Stomach (tissue), 9 donors: ENCODE data around the gene ABCC1. TPM values are rescaled to one million over a fixed set of nuclear protein-coding genes. Genes with fewer than 3 reads are reported as not detected.

Experiments used
- DNase-seq, 2 donors: peaks; one replicate each; pipeline versions ENCODE4 v3.0.0 to v3.0.0-alpha.2; 2013 to 2019
- H3K27ac ChIP-seq, 5 donors: fragments of 200-600 bp in 4 of 5; sonication (generic) in 4 of 5; one replicate each; pipeline ENCODE4 v1.5.1; 2013 to 2019; ENCODE audit warnings: mild to moderate bottlenecking in 1 of 5, moderate library complexity in 1 of 5
- H3K27me3 ChIP-seq, 3 donors: fragments of 200-600 bp; sonication (generic); one replicate each; pipeline ENCODE4 v1.5.1; 2017 to 2019; ENCODE audit warnings: mixed run types in 1 of 3
- H3K36me3 ChIP-seq, 4 donors: fragments of 200-600 bp; sonication (generic); 1 replicate in 3 of 4; 2 replicates in 1 of 4; pipeline ENCODE4 v1.5.1; 2016 to 2019
- H3K4me1 ChIP-seq, 4 donors: fragments of 200-600 bp; sonication (generic); one replicate each; pipeline ENCODE4 v1.5.1; 2016 to 2019
- H3K4me3 ChIP-seq, 4 donors: fragments of 200-600 bp; sonication (generic) in 3 of 4; one replicate each; pipeline ENCODE4 v1.5.1; 2016 to 2019; ENCODE audit warnings: mild to moderate bottlenecking in 1 of 4
- H3K9me3 ChIP-seq, 4 donors: fragments of 200-600 bp; sonication (generic); one replicate each; pipeline ENCODE4 v1.5.1; 2016 to 2019
- CTCF ChIP-seq, 7 experiments: fragments of 450-650 bp in 4 of 7; fragments of 200-600 bp in 3 of 7; sonication (generic) in 3 of 7; IDR thresholded peaks; one replicate each; pipeline ENCODE4 v1.5.1; 2016 to 2019; ENCODE audit warnings: antibody characterized with exemption in 7 of 7, control low read depth in 2 of 7, mild to moderate bottlenecking in 1 of 7
- EP300 ChIP-seq: sonication (generic); formaldehyde crosslinking; IDR thresholded peaks from one replicate; pipeline ENCODE4 v1.6.1; 2017; ENCODE audit warnings: antibody characterized with exemption
- POLR2A ChIP-seq, 4 donors: fragments of 450-650 bp; IDR thresholded peaks; one replicate each; pipeline ENCODE4 v1.6.1; 2016; ENCODE audit warnings: antibody characterized with exemption in 4 of 4, control low read depth in 2 of 4, mild to moderate bottlenecking in 1 of 4, moderate library complexity in 1 of 4
- POLR2AphosphoS5 ChIP-seq, 3 donors: sonication (generic); formaldehyde crosslinking; IDR thresholded peaks; one replicate each; pipeline ENCODE4 v1.6.1; 2016; ENCODE audit warnings: antibody characterized with exemption in 3 of 3
- WGBS, 5 donors: extraction: QIAGEN DNeasy Blood & Tissue Kit in 3 of 5; methylation state at CpG; one replicate each; pipeline versions ENCODE4 v1.1.5 to v1.1.7; 2013 to 2018; 5-methylcytosine and 5-hydroxymethylcytosine counted together
- intact Hi-C: fragments of 100-400 bp; cut with DNase I; formaldehyde crosslinking; loops from one replicate; pipeline ENCODE4 v1.15.1; 2023; ENCODE audit warnings: low total_unique reads
- polyA plus RNA-seq, 3 donors: library from polyadenylated mRNA; stranded (reverse); fragments of 200-250 nt; gene quantifications; one replicate each; pipeline ENCODE4 v1.2.3, GENCODE V29; 2013
- total RNA-seq, 5 donors: library from RNA; depleted of rRNA; stranded (reverse); fragments of >200 nt; gene quantifications; one replicate each; pipeline versions ENCODE4 v1.1.0 to v1.2.3, GENCODE V29; 2014 to 2016
- donor health status: healthy with polysubstance abuse.
- donor health status: Bipolar disorder and iron deficiency.
- donor health status: healthy.

The ABCC1 gene
- total and polyA plus RNA-seq, 8 donors, result 2.3 to 105 (median 24.9) TPM

- peaks cover 0 to 62% (median 36%) of the 10 kb centered on the region in 4 donors for H3K4me1 ChIP-seq
- H3K27me3 ChIP-seq, result no peaks in the 10 kb centered on the region
- whole genome bisulfite sequencing, 5 donors, result 89 to 96% (median 94%) methylated on average over 7 to 8 of the region's 8 CpGs
- no peak overlapping the region for H3K4me3 ChIP-seq
- intact Hi-C loops, result no loop called here
- H3K36me3 ChIP-seq, result peaks cover 19 to 89% (median 76%) of the 10 kb centered on the region in 4 donors
- H3K27ac ChIP-seq, result peak overlapping the region in 4 of 5 donors; percentile 53 to 78 (median 64)
- no peak for DNase-seq
- TF ChIP-seq CTCF (IDR thresholded peaks at IDR 0.05), result no peak
- no peak for TF ChIP-seq EP300
- TF ChIP-seq POLR2AphosphoS5 (IDR thresholded peaks at IDR 0.05), result no peak
- TF ChIP-seq POLR2A (IDR thresholded peaks at IDR 0.05), result no peak
- no peaks in the 10 kb centered on the region for H3K9me3 ChIP-seq
Observed at GRCh38 chr16:16059160-16059559, 109.7 kb downstream of the ABCC1 start.

GRCh38 chr16:16059895-16060590 is 110.6 kb downstream of the ABCC1 start:
- H3K4me1 ChIP-seq, result peaks cover 0 to 62% (median 36%) of the 10 kb centered on the region in 4 donors
- no peaks in the 10 kb centered on the region for H3K9me3 ChIP-seq
- 46 to 63% (median 53%) methylated on average over 11 of the region's 11 CpGs for WGBS, 5 donors
- intact Hi-C loops, result no loop called here
- peak in 1 of 2 donors; percentile 85 for DNase-seq
- H3K36me3 ChIP-seq, result peaks cover 22 to 89% (median 76%) of the 10 kb centered on the region in 4 donors
- no peak for TF ChIP-seq POLR2A (IDR thresholded peaks at IDR 0.05)
- peak in 2 of 3 donors; percentile 33 for TF ChIP-seq POLR2AphosphoS5 (IDR thresholded peaks at IDR 0.05)
- no peak overlapping the region for H3K4me3 ChIP-seq
- H3K27ac ChIP-seq, result peak overlapping the region; percentile 19 to 78 (median 59)
- H3K27me3 ChIP-seq, result no peaks in the 10 kb centered on the region

- H3K27me3 ChIP-seq, result no peaks in the 10 kb centered on the region
- H3K36me3 ChIP-seq, result peaks cover 18 to 89% (median 67%) of the 10 kb centered on the region in 4 donors
- DNase-seq, result peak in 1 of 2 donors; percentile 40
- TF ChIP-seq POLR2A (IDR thresholded peaks at IDR 0.05) (no peak), CTCF (IDR thresholded peaks at IDR 0.05) (no peak), EP300 (peak; percentile 87), POLR2AphosphoS5 (IDR thresholded peaks at IDR 0.05) (peak; percentile 31 to 86 (median 70))
- no peak overlapping the region for H3K4me3 ChIP-seq
- H3K9me3 ChIP-seq, result no peaks in the 10 kb centered on the region
- 51 to 74% (median 58%) methylated on average over 16 of the region's 16 CpGs for WGBS, 5 donors
- intact Hi-C loops, result no loop called here
- H3K27ac ChIP-seq, result peak overlapping the region in 4 of 5 donors; percentile 56 to 78 (median 64)
- peaks cover 0 to 56% (median 36%) of the 10 kb centered on the region in 4 donors for H3K4me1 ChIP-seq
Observed at GRCh38 chr16:16062023-16062937, 112.9 kb downstream of the ABCC1 start.

- Histone ChIP-seq H3K36me3 (peaks cover 28 to 89% (median 67%) of the 10 kb centered on the region in 4 donors), H3K4me3 (no peak overlapping the region), H3K27ac (peak overlapping the region in 3 of 5 donors; percentile 14 to 78 (median 70)), H3K27me3 (no peaks in the 10 kb centered on the region), H3K9me3 (no peaks in the 10 kb centered on the region), H3K4me1 (peaks cover 0 to 57% (median 36%) of the 10 kb centered on the region in 4 donors)
- intact Hi-C loops, result no loop called here
- TF ChIP-seq POLR2A (IDR thresholded peaks at IDR 0.05) (no peak), EP300 (no peak), CTCF (IDR thresholded peaks at IDR 0.05) (no peak), POLR2AphosphoS5 (IDR thresholded peaks at IDR 0.05) (no peak)
- no peak for DNase-seq
- 60 to 88% (median 81%) methylated on average over 2 of the region's 2 CpGs for WGBS, 5 donors
Observed at GRCh38 chr16:16063683-16064082, 114.3 kb downstream of the ABCC1 start.
